ENCODE results near the gene DSTN. TPM values are rescaled to one million over a fixed set of nuclear protein-coding genes. Genes with fewer than 3 reads are reported as not detected.

DSTN gene
- total RNA-seq, 1 donor = 348 TPM

DNA sequence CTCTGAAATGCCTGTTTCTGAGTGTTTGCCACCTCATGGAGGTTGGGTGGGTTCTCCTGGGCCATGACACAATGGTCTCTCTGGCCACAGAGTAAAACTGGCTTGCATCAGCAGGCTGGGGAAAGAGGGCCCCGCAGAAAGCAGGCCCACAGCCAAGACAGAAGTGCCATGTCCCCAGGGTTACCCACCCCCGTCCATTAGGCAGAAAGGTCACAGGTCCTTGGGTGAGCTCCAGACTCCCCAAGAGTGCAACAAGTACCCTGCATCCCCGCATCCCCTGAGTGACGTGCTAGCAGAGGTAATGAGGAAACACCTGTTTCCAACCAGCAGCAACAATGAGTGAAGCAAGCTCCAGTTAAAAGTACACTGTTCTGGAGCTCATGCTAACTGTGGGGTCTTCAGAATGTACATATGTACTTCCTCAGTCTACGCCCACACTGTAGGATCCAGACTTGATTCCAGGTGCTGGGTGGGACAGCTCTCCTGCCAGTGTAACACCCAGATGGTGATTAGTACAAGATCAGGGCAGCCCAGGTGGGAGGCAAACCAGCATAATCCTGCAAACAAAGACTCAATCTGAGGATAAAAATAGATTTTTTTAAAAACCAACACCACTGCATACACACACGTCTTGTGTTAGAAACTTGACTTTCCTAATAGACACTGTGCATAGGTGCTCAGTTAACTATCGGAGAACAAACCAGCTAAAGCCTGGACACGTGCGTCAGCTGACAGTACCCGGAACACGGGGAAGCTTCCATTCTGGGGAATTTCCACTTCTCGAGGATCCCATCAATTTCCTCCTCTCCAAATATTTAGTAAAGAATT is 80.6 kb downstream of the DSTN start:
- DNase-seq (ENCODE audit: low read depth) = peak; percentile 26
- H3K4me3 ChIP-seq (ENCODE audit: low read depth, low read length) = no peak overlapping the region
- no peak for TF ChIP-seq CTCF (IDR thresholded peaks at IDR 0.05; ENCODE audit: insufficient read depth, low read length)

GRCh38 chr20:17651129-17651759 is 81.4 kb downstream of the DSTN start:
- no peak for TF ChIP-seq CTCF (IDR thresholded peaks at IDR 0.05; ENCODE audit: insufficient read depth, low read length)
- no peak overlapping the region for H3K4me3 ChIP-seq (ENCODE audit: low read depth, low read length)
- peak; percentile 65 for DNase-seq (ENCODE audit: low read depth)

DNA sequence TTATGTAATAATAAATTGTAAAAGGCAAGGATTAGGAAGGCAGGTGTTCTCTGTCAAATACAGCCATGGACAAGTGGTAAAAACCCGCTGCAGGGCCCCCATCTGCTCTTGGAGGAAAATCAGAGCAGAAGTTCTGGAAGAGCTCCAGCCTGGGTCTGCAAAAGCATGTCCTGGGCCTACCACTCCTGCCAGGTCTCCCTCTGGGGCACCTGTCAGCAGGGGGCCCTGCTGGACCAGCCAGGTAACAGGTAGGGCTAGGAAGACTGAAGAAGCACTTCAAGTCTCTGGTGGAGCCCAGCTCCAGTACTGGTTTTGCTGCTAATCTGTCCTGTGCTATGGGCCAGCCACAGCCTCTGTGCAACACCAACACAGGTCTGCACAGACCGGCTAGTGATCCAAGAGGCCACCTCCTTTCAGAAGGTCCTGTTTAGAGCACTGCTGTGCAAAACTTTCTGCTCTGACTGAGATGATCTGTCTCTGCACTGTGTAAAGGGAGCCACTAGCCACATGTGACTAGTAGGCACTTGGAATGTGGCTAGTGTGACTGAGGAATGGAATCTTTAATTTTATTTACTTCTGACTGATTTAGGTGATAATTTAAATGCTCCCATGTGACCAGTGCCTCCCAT is 82.0 kb downstream of the DSTN start:
- no peak for DNase-seq (ENCODE audit: low read depth)
- no peak overlapping the region for H3K4me3 ChIP-seq (ENCODE audit: low read depth, low read length)
- no peak for TF ChIP-seq CTCF (IDR thresholded peaks at IDR 0.05; ENCODE audit: insufficient read depth, low read length)

DNA sequence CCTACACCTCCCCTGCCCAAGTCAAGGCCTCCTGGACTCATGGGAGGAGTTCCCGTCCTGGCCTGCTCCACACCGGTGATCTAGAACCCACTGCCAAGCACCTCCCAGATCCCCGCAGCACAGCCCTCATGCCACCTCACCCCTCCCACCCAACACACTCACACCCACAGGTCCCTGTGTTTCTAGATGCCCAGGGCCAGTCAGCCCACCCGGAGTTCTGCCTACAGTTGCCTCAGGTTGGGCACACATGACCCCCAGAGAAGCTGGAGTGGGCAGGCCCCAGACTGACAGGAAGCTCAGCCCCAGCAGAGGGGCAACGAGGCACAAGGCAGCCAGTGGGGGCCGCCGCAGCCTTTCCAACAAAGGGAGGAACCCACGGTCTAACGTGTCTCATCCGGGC is 82.5 kb downstream of the DSTN start:
- TF ChIP-seq CTCF (IDR thresholded peaks at IDR 0.05; ENCODE audit: insufficient read depth, low read length) = no peak
- H3K4me3 ChIP-seq (ENCODE audit: low read depth, low read length) = no peak overlapping the region
- DNase-seq (ENCODE audit: low read depth) = no peak

GRCh38 chr20:17653835-17654648 is 84.2 kb downstream of the DSTN start:
- no peak overlapping the region for H3K4me3 ChIP-seq (ENCODE audit: low read depth, low read length)
- no peak for TF ChIP-seq CTCF (IDR thresholded peaks at IDR 0.05; ENCODE audit: insufficient read depth, low read length)
- no peak for DNase-seq (ENCODE audit: low read depth)

DNA sequence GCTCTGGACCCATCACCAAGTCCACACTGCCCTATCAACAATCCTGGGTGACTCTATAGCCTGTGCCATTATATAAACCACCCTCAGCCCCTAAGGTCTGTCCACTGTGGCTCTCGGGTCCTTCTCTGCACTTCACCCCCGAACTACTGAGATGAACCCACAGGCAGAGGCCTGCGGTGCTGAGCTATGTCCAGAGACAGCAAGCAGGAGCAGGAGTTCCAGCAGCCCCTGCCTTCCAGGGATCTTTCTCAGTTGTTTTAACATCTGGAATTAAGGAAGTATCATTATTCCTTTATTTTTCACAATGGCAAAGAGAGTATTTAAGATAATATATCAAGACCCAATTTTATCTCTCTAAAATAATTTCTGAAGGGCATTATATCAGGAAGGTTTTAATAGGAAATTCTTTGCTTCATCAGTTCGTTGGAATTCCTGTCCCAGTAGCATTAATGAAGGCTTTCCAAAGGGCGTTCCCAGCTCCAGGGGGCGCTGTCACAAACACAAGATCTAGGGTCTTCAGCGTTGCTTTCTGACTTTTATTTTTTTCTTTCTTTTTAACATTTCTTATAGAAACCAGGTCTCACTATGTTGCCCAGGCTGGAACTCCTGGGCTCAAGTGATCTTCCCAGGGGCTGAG is 84.9 kb downstream of the DSTN start:
- TF ChIP-seq CTCF (IDR thresholded peaks at IDR 0.05; ENCODE audit: insufficient read depth, low read length) = peak; percentile 69
- no peak overlapping the region for H3K4me3 ChIP-seq (ENCODE audit: low read depth, low read length)
- peak; percentile 79 for DNase-seq (ENCODE audit: low read depth)

Measured in fibroblast of the aortic adventitia (primary cell).